GM12892 (cell line): ENCODE data around the gene NEU4.

Source experiments
- POLR2AphosphoS5 ChIP-seq: IDR thresholded peaks from 2 replicates; pipeline ENCODE4 v1.6.1; 2011; ENCODE audit warnings: low read depth, low read length, control low read depth
- TAF1 ChIP-seq: IDR thresholded peaks from 2 replicates; pipeline ENCODE4 v1.6.1; 2011; ENCODE audit warnings: low read depth, mild to moderate bottlenecking, control low read depth, low read length, borderline replicate concordance

GRCh38 chr2:241798631-241799521, 10.1 kb upstream of the NEU4 start:
- no peak for TF ChIP-seq POLR2AphosphoS5
- TF ChIP-seq TAF1 = no peak
